ENCODE data around the gene SELENON.

Gene SELENON

DNA sequence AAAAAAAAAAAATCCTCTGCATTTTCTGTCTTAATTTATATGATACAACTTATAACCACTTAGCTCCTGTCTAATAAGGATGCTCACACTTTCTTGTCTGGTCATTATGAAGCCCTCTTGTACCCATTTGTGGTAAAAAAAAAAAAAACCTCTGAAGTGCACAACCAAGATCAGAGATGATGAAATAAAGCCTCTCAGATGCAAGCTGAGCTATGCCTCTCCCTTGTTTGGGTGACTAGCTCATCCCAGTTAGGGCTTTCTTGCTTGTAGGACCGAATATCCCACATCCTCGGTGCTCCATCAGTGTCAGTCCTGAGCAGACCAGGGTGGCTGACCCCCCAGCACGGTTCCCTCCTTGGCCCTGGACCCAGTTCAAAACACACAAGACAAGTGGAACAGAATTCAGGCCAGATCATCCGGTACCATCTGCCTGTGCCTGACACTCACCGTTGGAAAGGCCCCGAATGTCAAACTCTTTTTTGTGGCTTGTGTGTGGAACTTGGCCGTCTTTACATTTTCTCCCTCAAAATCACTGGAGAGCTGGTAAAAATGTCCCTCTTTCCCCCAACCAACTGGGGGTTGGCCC lies 6.3 kb upstream of the SELENON start:
- no peak for DNase-seq (ENCODE audit: low read depth in 2 of 2)

DNA sequence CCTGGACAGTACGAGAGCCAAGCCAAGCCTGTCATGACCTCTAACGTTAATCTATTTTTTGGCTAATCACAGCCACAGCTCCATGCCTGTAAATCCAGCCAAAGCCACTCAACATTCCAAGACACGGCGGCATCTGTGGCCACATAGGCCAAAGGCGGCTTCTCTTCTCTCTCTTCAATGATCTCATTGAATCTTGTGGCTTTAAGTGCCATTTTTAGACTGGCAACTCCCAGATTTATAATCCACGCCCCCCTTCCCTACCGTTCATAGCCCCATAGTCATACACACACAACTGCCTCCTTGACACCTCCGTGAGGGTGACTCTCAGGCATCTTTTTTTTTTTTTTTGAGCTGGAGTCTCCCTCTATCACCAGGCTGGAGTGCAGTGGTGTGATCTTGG lies 5.7 kb upstream of the SELENON start:
- DNase-seq (ENCODE audit: low read depth in 2 of 2) = no peak

DNA sequence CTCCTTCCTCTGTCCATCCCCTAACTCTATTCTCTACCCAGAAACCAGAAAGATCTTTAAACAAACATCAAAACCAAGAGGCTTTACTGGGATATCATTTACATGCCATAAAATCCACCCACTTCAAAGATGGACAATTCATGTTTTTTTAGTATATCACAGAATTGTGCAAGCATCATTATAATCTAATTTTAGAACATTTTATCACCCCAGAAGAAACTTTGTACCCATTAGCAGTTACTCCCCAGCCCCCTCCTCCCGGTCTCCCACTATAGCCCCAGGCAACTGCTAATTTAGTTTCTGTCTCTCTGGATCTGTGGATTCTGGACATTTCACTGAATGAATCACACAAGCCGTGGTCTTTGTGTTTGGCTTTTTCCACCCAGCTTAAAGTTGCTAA lies 4.8 kb upstream of the SELENON start:
- no peak for DNase-seq (ENCODE audit: low read depth in 2 of 2)

DNA sequence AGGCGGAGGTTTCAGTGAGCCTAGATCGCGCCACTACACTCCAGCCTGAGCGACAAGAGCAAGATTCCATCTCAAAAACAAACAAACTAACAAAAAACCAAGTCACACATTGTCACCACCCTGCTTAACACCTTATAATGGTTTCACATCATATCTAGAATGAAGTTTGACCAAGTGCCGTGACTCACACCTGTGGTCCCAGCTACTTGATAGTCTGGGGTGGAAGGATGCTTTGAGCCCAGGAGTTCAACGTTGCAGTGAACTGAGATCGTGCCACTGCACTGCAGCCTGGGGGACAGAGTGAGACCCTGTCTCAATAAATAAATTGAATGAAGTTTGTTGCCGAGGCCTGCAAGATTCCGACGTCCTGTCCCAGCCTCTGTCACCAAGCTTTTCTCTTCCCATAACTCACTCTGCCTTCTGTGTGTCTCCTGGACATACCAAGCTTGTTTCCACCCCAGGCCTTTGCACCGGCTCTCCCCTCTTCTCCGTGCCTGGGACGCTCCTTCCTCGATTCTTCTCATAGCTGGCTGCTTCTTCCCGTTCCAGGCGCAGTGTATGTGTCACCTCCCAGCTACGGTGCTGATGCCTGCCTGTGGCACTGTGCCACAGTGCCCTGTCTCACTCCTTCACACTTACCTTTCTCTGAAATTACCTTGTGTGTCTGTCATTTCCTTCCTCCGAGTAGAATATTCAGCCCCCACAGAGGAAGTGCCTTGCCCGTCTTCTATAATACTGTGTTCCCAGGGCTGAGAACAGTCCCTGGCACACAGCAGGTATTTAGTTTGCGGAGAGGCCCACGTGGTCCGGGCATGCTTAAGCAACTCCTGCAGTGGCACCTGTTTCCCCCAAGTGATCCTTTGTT lies 3.8 kb upstream of the SELENON start:
- peak in 1 of 2 donors; percentile 22 for DNase-seq (ENCODE audit: low read depth in 2 of 2)

DNA sequence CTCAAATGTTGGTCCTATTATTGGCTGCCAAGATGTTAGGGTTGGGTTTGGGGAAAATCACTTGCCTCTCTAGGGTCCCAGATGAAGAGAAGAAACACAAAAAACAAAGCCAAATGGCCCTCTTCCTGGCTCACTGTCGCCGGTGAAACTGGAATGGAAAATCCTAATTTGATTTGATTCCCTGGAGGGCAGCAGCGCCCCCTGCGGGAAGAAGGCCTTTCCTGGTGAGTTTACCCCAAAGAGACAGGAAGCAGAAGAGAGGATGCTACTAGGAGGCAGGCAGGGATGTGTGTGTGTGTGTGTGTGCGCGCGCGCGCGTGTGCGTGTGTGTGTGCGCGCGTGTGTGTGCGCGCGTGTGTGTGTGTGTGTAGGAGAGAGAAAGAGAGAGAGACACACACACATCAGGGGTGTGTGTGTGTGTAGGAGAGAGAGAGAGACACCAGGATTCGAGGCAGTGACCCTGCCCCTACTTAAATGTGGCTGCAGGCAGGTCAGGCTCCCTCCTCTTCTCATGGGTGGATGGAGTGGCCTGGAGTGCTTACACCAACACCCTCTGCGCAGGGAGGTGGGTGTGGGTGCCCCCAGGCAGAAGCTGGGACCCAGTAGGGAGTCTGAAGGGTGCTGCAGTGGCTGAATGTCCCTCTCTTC lies 3.1 kb upstream of the SELENON start:
- DNase-seq (ENCODE audit: low read depth in 2 of 2) = peak; percentile 64 to 76

DNA sequence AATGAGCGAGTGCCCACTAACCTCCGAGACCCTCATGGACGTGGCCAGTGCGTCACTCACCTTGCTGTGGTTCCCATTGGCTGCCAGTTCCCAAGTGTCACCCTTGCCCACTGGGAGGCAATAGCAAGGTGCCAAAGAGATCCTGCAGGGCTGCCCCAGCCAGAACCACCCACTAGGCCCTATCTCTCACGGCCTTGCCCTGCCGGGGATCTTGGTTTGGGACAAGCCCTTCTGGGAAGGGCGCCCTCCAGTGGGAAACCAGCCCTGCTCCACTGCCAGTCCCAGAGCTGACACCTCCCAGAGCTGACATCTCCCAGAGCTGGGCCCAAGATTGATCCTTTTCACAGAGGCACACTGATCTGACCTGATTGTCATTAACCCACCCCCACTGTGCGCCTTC lies 2.1 kb upstream of the SELENON start:
- DNase-seq (ENCODE audit: low read depth in 2 of 2) = no peak

DNA sequence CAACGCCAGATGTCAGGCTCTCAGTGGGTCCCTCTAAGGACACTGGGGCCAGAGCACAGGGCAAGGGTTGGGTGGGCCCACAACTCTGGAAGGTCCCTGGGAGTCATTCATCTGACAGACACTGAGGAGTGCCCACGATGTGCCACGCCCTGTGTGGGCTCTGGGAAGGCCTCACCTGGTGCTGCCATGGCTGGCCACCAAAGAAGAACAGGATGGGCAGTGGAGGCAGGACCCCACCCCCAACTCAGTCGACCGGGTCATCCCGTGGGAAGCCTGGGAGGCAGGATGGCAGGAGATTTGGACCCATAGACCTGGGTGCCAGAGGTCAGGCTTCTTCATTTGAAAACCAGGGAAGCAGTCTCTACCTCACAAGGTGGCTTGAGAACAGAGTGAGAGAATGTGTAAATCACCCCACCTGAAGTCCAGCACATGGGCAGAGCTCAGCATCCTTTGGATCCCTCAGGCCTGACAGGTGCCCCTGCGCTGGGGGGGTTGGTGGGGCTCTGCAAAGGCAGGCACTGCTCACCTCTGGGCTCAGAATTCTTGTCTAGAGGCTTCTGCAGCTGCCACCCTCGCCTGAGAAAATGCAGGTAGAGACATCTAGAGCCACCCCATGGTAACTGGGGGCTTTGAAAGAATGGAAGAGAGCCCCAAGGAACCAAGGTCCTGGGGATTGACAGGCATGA lies 1.2 kb upstream of the SELENON start:
- no peak for DNase-seq (ENCODE audit: low read depth in 2 of 2)

DNA sequence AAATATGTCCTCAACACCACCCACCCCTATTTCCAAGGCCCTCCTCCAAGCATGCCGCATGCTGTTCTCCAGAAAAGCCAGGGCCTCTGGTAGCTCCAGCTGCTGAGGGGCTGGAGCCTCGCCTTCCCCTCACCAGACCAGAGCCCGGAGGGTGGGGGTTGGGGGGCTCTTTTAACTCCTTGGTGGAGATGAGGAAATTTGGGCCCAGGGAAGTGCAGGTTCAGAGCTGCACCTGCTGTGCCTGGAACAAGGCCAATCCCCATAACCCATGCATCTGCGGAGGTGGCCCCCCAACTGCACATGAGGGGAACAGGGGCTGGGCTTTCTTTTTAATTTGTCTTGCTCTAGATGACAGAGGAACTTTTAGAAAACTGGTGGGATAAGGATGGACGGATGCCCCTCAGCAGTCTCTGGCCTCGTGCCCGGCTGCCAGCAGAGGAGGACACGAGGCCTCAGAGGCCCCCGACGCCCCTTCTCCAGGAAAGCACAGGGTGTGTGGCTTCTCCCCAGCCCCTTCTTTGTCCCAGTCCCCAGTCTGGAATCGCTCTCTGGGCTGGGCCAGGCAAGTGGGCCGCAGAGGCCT lies 550 bp upstream of the SELENON start:
- no peak for DNase-seq (ENCODE audit: low read depth in 2 of 2)

DNA sequence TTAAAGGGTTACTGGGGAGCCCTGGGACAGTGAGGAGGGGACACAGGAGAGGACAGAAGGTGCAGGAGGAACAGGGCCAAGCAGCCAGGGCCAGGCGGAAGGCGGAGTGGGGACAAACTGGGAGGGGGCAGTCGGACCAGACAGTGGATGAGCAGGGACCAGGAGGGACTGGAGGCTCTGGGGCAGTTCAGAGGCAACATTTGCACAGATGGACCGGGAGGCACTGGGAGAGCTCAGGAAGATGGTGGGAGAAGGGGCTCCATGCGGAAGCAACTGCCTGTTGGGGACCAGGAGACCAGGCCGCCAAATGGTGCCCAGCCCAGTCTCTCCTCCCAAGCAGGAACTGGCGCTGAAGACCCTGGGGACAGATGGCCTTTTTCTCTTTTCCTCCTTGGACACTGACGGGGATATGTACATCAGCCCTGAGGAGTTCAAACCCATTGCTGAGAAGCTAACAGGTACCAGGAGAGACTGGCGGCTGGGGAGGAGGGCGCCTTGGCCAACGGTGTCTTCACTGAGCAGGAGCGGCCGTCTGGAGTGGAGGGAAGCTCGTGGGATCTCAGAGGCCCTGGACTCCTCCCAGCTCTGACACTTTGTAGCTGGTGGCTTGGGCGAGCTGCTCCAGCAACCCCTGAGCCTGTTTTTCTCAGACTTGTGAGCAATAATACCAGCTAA lies 847 bp downstream of the SELENON start:
- no peak for DNase-seq (ENCODE audit: low read depth in 2 of 2)

DNA sequence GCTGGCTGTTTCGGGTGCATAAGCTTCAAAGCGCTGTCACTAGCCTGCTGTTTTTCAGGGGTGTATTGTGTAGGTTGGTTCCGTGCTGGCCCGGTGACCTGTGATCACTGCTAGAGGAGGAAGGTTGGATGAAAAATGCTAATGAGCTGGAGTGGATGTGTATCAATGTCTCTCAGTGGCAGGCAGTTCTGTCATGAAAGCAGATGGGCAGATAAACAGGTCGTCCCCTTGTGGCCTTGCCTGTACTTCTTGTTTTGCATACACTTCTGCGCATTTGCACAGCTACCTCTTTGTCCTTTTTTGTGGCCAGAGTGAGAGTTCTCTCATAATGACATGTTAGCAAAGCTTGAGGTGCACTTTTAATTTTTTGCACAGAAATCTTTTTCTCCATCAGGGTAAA lies 2.9 kb downstream of the SELENON start:
- DNase-seq (ENCODE audit: low read depth in 2 of 2) = no peak

DNA sequence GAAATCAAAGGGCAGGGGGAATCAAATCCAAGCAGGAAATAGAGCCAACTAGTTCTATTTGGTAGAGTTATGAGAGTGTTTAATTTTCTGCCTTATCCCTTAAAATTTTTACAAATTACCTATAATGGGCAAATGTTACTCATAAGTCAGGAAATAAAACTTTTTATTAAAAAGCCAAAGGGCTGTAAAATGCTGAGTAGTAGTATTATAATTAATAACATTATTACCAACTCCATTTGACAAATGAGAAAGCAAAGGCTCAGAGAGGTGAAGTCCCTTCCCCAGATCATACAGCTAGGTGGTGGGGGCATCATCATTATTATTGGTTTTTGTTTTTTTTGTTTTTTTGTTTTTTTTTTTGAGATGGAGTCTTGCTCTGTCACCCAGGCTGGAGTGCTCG lies 3.4 kb downstream of the SELENON start:
- no peak for DNase-seq (ENCODE audit: low read depth in 2 of 2)

DNA sequence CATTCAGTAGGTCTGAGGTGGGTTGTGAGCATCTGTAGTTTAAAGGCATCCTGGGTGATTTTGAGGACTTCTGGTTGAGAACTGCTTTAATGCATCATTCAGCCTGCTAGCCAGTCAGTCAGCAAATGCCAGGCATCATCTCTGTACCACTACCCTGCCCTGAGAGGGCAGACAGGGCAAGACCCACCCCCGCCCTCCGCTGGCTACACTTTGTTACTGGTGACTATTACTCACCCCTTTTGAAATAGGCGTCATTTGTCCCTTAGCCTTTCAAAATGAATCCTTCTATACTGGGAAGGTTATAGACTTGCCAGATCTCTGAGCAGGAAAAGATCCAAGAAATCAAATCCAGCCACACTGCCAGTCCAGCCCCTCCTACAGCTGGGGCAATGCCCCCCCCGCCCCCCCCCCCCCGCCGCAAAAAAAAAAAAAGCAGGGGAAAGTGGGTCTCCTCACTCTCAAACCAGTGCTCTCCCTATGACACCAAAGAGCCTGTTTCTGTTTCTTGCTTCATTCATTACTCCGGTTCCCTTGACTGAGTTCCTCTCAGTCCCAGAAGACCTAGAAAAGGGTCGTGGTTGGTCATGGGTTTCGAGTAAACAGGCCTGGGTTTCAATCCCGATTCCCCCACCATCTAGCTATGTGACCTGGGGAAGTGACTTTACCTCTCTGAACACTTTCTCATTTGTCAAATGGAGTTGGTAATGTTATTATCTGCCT lies 4.4 kb downstream of the SELENON start:
- DNase-seq (ENCODE audit: low read depth in 2 of 2) = no peak

DNA sequence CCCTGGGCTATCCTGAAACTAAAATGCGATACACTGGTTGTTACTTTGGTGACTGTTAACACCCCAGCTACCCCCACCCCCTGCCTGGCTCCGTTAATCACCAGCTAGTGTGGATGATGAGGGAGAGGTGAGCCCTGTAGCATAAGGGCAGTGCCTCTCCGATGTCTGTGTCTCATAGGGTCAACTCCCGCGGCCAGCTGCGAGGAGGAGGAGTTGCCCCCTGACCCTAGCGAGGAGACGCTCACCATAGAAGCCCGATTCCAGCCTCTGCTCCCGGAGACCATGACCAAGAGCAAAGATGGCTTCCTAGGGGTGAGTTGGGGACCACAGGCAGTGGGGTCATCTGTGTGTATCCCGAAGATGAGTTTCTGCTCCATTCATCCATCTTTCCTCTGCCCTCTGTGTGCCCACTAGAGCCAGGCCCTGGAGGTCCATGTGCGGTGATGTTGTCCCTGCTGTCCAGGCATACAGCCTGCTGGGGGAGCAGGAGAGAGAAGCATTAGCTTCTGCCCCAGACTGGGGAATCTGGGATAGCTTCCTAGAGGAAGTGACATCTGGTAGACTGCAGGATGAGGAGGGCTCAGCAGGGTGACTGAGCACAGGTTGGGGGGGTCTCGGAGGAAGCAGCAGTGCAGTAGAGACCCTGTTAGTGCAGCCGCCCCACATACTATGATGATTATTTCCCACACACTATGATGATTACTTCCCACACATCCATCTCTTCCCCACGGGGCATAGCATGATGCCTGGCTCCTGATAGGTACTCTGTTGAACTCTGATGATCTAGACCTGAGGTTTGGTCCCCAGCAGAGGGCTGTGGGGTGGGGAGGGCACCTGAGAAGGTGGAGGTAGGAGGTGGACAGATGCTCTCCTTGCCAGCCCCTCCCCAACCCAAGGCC lies 5.2 kb downstream of the SELENON start:
- no peak for DNase-seq (ENCODE audit: low read depth in 2 of 2)

DNA sequence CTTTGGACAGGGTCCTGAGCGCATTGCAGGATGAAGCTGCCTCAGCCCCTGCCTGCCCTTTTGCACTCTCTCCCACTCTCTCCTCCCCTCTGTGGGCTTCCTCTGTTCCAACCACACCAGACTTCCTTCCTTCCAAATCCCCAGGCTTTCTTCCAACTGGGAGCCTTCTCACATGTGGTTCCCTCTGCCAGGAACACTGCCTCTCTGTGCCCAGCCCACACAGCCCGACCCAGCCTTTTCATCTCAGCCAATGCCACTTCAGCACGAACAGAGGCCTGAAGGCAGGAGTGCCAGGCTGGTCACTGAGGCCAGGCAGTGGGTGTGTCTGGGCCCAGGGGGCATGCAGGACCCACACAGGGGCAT lies 5.9 kb downstream of the SELENON start:
- DNase-seq (ENCODE audit: low read depth in 2 of 2) = no peak

DNA sequence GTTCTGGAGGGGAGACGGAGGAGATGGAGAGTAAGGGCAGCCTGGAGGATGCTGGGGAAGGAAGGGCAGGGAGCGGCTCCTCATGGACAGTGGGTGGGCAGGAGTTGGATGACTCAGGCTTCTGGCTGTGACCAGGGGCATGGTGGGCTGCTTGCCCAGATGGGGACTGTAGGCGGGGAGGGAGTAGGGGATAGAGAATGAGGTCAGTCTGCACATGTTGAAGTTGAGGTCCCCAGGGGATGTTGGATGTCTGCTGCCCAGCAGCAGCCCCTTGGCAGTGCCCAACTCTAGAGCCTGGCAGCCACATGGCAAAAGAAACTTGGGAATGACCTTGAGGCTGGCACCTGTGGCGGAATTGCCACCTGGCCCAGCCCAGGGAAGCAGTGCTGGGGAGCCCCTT lies 6.4 kb downstream of the SELENON start:
- no peak for DNase-seq (ENCODE audit: low read depth in 2 of 2)

DNA sequence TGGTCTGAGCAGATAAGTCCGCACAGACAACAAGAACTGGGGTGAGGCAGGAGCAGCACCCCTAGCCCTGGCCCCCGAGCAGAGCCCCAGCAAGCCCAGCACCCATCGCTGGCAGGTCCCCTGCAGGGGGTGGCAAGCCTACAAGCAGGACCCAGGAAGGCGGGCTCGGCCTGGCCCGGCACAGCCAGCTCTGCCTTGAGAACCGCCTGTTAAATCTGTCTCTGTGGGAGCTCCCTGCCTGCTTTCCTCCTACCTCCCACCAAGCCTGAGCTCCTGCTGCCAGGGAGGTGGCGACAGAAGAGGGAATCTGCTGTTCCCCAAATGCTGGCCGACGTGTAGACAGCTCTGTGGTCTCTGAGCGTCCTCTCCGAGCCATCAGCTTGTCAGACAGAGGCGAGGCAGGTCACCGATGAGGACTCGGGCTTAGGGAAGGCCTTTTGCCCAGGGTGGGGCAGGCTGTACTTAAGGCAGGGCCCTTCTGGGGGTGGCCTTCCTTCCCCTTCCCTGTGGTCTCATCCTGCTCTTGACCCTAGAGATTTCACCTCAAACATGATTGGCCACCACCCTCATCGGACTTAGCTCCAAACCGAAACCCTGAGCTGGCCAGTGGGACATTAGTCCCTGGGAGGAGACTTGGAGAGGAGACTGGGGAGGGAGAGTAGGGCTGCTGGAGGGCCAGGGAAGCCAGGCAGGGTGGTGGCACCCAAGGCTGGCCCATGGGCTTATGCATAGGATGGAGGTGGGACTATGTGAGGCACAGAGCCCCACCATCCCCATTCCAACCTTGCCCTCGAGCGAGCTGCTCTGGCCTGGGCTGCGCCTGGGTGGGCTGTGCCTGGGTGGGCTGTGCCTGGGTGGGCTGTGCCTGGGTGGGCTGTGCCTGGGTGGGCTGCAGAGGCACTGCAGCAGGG lies 7.7 kb downstream of the SELENON start:
- no peak for DNase-seq (ENCODE audit: low read depth in 2 of 2)

DNA sequence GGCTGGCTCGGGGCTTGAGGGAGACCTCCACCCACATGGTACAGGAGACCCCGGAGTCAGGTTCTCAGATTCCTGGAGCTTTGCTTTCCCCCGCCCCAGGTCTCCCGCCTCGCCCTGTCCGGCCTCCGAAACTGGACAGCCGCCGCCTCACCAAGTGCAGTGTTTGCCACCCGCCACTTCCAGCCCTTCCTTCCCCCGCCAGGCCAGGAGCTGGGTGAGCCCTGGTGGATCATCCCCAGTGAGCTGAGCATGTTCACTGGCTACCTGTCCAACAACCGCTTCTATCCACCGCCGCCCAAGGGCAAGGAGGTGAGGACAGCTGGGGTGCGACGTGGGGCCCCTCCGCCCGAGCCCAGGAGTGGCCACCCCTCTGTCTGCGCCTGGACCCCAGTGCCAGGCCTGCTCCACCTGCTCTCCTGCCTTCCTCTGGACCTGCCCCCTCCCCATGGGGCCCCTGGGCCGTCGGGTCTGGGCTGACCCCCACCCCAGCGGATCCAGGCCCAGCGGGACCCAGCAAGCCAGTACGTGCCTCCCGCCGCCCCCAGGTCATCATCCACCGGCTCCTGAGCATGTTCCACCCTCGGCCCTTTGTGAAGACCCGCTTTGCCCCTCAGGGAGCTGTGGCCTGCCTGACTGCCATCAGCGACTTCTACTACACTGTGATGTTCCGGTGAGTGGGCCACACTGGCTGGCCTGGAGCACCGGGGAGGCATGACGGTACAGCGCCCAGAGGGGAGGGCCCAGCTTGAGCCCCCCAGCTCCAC lies 8.7 kb downstream of the SELENON start:
- DNase-seq (ENCODE audit: low read depth in 2 of 2) = no peak

DNA sequence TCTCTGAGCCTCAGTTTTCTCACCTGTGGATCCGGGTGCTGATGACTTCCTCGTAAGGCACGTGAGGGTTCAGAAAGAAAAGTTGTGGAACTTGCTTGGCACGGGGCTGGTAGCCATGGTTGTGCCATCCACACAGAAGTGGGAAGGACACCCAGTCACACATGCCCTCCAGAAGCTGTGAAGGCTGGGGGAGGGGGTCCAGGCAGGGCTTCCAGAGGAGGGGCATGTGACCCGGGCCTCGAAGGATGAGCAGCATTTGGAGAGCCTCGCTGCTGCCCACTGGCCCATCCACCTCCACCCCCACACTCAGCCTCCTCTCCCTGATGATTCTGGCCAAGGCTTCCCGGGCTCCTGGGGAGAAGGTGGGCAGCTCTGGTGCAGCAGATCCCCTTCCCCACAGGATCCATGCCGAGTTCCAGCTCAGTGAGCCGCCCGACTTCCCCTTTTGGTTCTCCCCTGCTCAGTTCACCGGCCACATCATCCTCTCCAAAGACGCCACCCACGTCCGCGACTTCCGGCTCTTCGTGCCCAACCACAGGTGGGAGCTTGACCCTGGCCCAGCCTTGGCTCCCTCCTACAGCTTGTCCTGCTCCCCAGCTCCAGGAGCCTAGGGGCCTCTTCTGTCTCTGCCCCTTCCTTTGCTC lies 9.4 kb downstream of the SELENON start:
- no peak for DNase-seq (ENCODE audit: low read depth in 2 of 2)
